GM23248 (cell line): ENCODE measurements around the gene TNFRSF1B.

ENCODE experiments used
- EZH2 ChIP-seq: fragments of 200-600 bp; sonication (generic); IDR thresholded peaks from 2 replicates; pipeline ENCODE4 v1.6.1; 2018; ENCODE audit warnings: antibody characterized with exemption, mild to moderate bottlenecking; ENCODE audit not compliant: insufficient read depth, poor library complexity, severe bottlenecking
- EZH2phosphoT487 ChIP-seq: fragments of 200-600 bp; sonication (generic); IDR thresholded peaks from 2 replicates; pipeline ENCODE4 v1.6.1; 2018; ENCODE audit warnings: antibody characterized with exemption, moderate library complexity, mild to moderate bottlenecking, low read depth; ENCODE audit not compliant: insufficient read depth

GRCh38 chr1:12130466-12131130 lies 36.2 kb upstream of the TNFRSF1B start:
- TF ChIP-seq EZH2 (no peak), EZH2phosphoT487 (no peak)
